WTC11 (cell line): ENCODE results near the gene FILIP1L.

Experiments used
- RELA ChIP-seq: sonication (generic); formaldehyde crosslinking; IDR thresholded peaks from 2 replicates; pipeline ENCODE4 v1.8.1; 2022; ENCODE audit warnings: missing genetic modification reagents, mild to moderate bottlenecking, borderline replicate concordance
- TF ChIP-seq, protein P1 (sequence below): sonication (generic); formaldehyde crosslinking; IDR thresholded peaks from 2 replicates; pipeline ENCODE4 v1.8.1; 2023; ENCODE audit warnings: mild to moderate bottlenecking, missing genetic modification reagents
- TF ChIP-seq, protein P2 (sequence below): sonication (generic); formaldehyde crosslinking; IDR thresholded peaks from 2 replicates; pipeline ENCODE4 v1.8.1; 2023; ENCODE audit warnings: mild to moderate bottlenecking, missing genetic modification reagents, moderate library complexity

DNA sequence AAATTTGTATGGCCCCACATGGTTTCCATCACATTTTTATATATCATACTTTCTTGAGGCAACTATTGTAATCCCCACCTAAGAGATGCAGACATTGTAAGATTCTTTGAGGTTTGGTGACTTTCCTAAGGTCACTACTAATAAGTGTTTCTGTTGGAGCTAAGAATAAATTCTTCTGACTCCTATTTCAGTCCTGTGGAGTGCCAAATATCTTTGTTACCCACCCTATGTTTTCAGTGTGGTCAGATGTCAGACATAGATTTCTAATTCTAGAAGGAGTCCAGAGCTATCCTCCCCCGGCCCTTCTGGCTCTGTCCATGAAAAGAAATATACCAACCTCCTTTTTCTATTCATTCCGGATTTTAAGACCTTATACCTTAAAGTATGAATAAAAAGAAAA lies 46.2 kb upstream of the FILIP1L start:
- no peak for TF ChIP-seq RELA (CRISPR knock-in tag)
- TF ChIP-seq, protein P1, sequence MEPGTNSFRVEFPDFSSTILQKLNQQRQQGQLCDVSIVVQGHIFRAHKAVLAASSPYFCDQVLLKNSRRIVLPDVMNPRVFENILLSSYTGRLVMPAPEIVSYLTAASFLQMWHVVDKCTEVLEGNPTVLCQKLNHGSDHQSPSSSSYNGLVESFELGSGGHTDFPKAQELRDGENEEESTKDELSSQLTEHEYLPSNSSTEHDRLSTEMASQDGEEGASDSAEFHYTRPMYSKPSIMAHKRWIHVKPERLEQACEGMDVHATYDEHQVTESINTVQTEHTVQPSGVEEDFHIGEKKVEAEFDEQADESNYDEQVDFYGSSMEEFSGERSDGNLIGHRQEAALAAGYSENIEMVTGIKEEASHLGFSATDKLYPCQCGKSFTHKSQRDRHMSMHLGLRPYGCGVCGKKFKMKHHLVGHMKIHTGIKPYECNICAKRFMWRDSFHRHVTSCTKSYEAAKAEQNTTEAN (CRISPR knock-in tag): no peak
- TF ChIP-seq, protein P2, sequence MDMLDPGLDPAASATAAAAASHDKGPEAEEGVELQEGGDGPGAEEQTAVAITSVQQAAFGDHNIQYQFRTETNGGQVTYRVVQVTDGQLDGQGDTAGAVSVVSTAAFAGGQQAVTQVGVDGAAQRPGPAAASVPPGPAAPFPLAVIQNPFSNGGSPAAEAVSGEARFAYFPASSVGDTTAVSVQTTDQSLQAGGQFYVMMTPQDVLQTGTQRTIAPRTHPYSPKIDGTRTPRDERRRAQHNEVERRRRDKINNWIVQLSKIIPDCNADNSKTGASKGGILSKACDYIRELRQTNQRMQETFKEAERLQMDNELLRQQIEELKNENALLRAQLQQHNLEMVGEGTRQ (CRISPR knock-in tag): no peak
